22Rv1 (cell line): ENCODE measurements around the gene NARF.

Experiments
- ZFX ChIP-seq: fragments of 450-650 bp; IDR thresholded peaks from 2 replicates; pipeline ENCODE4 v1.6.1; 2017; ENCODE audit warnings: antibody characterized with exemption, borderline replicate concordance
- TF ChIP-seq, protein P1 (sequence below): fragments of 450-650 bp; IDR thresholded peaks from 2 replicates; pipeline ENCODE4 v1.5.1; 2017; ENCODE audit warnings: mild to moderate bottlenecking

- TF ChIP-seq, protein P1, sequence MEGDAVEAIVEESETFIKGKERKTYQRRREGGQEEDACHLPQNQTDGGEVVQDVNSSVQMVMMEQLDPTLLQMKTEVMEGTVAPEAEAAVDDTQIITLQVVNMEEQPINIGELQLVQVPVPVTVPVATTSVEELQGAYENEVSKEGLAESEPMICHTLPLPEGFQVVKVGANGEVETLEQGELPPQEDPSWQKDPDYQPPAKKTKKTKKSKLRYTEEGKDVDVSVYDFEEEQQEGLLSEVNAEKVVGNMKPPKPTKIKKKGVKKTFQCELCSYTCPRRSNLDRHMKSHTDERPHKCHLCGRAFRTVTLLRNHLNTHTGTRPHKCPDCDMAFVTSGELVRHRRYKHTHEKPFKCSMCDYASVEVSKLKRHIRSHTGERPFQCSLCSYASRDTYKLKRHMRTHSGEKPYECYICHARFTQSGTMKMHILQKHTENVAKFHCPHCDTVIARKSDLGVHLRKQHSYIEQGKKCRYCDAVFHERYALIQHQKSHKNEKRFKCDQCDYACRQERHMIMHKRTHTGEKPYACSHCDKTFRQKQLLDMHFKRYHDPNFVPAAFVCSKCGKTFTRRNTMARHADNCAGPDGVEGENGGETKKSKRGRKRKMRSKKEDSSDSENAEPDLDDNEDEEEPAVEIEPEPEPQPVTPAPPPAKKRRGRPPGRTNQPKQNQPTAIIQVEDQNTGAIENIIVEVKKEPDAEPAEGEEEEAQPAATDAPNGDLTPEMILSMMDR: no peak
- no peak for TF ChIP-seq ZFX
Measured at GRCh38 chr17:82450357-82451106, 8.0 kb upstream of the NARF start, which contains the start of gene CYBC1.
